Measurements from ENCODE around the gene GOLGA7B. TPM values are rescaled to one million over a fixed set of nuclear protein-coding genes. Genes with fewer than 3 reads are reported as not detected.
A peak's percentile ranks its signal among the peaks of the same experiment; 100 is the strongest.

GOLGA7B gene
- 0.26 and 0.29 TPM in 2 replicates for total RNA-seq

DNA sequence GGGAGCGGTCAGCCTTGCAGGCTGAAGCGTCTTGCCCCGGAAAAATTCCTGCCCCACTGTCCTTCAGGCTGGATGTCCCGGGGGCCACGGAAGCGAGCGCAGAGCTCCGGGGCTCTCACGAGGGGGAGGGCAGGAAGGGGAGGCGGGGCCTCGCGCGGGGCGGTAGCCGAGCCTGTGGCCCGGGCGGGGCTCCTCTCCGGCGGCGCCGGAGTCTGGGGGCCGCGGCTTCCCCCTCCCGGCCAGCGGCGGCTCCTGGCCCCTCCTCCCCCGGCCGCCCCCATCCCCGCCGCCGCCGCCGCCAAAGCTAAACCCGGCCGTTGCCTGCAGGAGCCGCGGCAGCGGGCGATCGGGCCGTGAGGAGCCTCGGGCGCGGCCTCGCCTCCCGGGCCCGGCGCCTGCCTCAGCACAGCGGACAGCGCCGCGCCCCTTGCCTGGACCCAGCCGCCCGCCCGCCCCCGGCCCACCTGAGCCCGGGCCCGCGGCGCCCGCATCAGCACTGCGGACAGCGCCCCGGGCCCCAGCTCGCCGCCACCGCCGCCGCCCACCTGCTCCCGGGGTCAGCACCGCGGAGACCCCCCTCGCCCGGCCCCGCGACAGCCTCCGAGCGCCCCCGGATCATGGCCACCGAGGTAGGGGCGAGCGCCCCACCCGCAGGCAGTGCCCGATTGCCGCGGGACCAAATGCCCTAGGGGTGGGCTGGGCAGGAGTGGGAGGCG lies at the start of gene GOLGA7B:
Gene GOLGA7B, plus strand, starts transcription at position 157 of the 716 bp plus-strand sequence. Its CDS starts 461 bp downstream, at position 618.
- DNase-seq (ENCODE audit: low spot score) = peak; percentile 59
- intact Hi-C loops (cut with micrococcal nuclease) = loop anchor here (2.0 kb wide), 2 partner anchors 53 to 113 kb away; partner anchors contain the start of gene ZFYVE27
- peaks cover 15% of the 10 kb centered on the region for H3K27me3 Mint-ChIP-seq (ENCODE audit: insufficient read depth)
- H3K4me3 Mint-ChIP-seq = peak within 1 kb of the TSS; percentile 89
- H3K36me3 Mint-ChIP-seq (ENCODE audit: low read depth) = no peaks in the 10 kb centered on the region
- H3K27ac Mint-ChIP-seq = peak within 1 kb of the TSS; percentile 44
- H3K4me1 Mint-ChIP-seq (ENCODE audit: low read depth) = peaks cover 31% of the 10 kb centered on the region
- H3K9me3 Mint-ChIP-seq = no peaks in the 10 kb centered on the region

DNA sequence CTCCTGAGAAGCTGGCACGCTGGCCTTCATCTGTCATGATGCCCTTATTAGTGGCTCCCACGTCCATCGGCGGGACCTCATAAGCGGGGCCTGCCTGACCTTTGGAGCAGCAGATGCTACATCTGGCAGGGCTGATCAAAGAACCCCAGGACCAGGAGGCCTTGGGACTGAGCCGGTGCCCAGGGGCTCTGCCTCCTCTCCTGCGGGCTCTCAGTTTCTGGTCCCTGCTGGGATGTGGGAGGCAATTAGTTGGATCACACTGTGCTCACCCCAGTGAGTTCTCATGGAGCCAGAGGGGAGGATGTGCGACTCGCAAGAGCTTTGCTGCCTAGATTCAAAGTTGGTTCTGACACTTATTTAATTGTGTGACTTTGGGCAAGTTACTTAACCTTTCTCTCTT lies 49.2 kb upstream of the GOLGA7B start:
- no peak for DNase-seq (ENCODE audit: low spot score)
- Mint-ChIP-seq H3K36me3 (ENCODE audit: low read depth) (peaks cover 6% of the 10 kb centered on the region), H3K27me3 (ENCODE audit: insufficient read depth) (peaks cover 13% of the 10 kb centered on the region), H3K9me3 (peaks cover 18% of the 10 kb centered on the region), H3K4me1 (ENCODE audit: low read depth) (peaks cover 15% of the 10 kb centered on the region), H3K4me3 (no peak overlapping the region), H3K27ac (no peak overlapping the region)
- intact Hi-C loops (cut with micrococcal nuclease) = no loop called here

DNA sequence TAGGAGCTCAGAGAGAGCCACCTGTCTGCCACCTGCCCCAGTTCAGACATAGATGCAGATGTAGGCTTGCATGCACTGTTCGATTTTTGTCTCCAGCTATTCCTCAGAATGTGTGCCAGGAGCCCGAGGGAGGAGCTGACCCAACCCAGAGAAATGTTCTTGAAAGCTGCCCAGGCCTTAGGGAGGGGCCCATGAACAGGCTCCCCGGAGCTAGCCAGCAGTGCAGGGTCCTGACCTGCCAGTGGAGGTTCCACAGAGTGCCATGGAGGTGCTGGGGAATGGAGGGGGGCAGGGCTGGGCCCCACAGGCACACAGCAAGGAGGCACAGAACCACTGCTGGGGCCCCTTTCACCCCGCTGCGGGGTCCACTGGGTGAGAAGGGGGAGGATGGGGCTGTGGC lies 48.2 kb upstream of the GOLGA7B start:
- intact Hi-C loops (cut with micrococcal nuclease) = no loop called here
- H3K4me1 Mint-ChIP-seq (ENCODE audit: low read depth) = peaks cover 5% of the 10 kb centered on the region
- peaks cover 13% of the 10 kb centered on the region for H3K27me3 Mint-ChIP-seq (ENCODE audit: insufficient read depth)
- no peak for DNase-seq (ENCODE audit: low spot score)
- H3K36me3 Mint-ChIP-seq (ENCODE audit: low read depth) = peaks cover 5% of the 10 kb centered on the region
- H3K9me3 Mint-ChIP-seq = peaks cover 18% of the 10 kb centered on the region
- no peak overlapping the region for H3K4me3 Mint-ChIP-seq
- H3K27ac Mint-ChIP-seq = no peak overlapping the region

DNA sequence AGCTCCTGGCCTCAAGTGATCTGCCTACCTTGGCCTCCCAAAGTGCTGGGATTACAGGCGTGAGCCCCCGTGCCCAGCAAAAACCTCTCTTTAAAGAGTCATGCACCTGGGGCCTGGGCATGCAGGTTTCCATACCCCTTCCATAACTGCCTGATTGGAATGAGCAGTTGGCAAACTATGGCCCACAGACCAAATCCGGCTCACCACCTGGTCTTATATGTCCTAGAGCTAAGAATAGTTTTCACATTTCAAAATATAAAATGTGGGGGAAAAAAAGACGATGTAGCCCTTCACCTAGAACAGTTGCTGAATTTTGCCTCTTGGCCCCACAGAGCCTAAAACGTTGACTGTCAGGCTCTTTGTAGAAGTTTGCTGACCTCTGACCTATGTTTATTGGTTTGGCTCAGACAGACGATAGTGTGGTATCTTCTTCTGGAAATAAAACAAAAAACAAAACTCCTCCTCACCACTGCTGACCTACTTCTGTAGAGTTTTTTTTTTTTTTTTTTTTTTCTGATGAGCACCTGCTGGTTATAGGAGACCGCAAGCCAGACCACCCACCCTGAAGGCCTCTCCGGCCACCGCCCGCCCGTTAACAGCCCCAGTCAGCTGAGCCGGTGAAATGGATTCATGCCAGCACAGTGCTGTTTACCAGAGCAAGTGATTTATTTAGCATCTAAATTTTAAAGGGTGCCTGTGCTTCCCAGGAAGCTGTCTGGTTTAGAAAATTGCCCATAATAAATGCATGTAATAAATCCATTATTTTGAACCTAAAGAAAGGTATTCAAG lies 44.4 kb upstream of the GOLGA7B start:
- no peak for DNase-seq (ENCODE audit: low spot score)
- no peaks in the 10 kb centered on the region for H3K9me3 Mint-ChIP-seq
- H3K4me1 Mint-ChIP-seq (ENCODE audit: low read depth) = no peaks in the 10 kb centered on the region
- no peak overlapping the region for H3K4me3 Mint-ChIP-seq
- H3K27me3 Mint-ChIP-seq (ENCODE audit: insufficient read depth) = peaks cover 11% of the 10 kb centered on the region
- no peaks in the 10 kb centered on the region for H3K36me3 Mint-ChIP-seq (ENCODE audit: low read depth)
- no peak overlapping the region for H3K27ac Mint-ChIP-seq
- intact Hi-C loops (cut with micrococcal nuclease) = no loop called here

DNA sequence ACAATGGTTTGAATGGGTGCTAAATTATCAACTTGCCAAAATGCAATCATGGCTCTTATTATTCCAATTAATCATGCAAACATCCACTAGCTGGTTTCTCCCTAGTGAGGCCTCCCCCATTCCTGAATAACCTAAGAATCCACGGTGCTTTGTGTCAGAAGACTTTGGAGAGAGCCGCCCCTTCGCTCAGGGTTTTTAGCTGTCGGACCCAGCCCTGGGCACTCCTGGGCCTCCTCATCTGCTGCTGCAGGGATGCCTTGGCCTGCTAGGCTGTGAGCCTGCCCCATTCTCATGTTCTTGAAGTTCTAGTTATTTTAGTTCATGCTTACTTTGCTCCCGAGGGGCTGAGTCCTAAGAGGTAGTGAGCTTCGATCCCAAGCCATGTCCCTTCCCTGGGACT lies 43.7 kb upstream of the GOLGA7B start:
- H3K27ac Mint-ChIP-seq = no peak overlapping the region
- no peak overlapping the region for H3K4me3 Mint-ChIP-seq
- no peaks in the 10 kb centered on the region for H3K36me3 Mint-ChIP-seq (ENCODE audit: low read depth)
- no peaks in the 10 kb centered on the region for H3K9me3 Mint-ChIP-seq
- H3K27me3 Mint-ChIP-seq (ENCODE audit: insufficient read depth) = peaks cover 11% of the 10 kb centered on the region
- DNase-seq (ENCODE audit: low spot score) = no peak
- intact Hi-C loops (cut with micrococcal nuclease) = no loop called here
- no peaks in the 10 kb centered on the region for H3K4me1 Mint-ChIP-seq (ENCODE audit: low read depth)

DNA sequence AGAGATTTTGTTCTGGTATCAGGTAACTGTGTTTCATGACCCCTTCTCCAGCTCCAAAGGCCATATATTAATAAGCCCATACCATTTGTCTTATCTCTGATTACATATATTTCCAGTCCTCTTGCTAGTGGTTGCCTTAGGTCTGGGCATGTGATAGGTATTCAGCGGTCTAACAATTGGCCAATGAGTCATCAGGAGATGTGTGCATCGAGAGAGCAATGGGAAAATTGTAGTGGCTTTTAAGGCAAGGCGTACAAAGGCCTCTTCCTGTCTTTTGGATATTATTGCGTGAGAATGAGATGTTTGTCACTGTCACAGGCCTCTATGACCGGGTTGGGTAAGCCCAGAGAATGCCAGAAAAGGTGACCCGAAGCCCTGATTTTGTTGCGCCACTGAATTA lies 39.2 kb upstream of the GOLGA7B start:
- peaks cover 7% of the 10 kb centered on the region for H3K27me3 Mint-ChIP-seq (ENCODE audit: insufficient read depth)
- intact Hi-C loops (cut with micrococcal nuclease) = no loop called here
- no peaks in the 10 kb centered on the region for H3K36me3 Mint-ChIP-seq (ENCODE audit: low read depth)
- H3K4me3 Mint-ChIP-seq = no peak overlapping the region
- no peak for DNase-seq (ENCODE audit: low spot score)
- no peaks in the 10 kb centered on the region for H3K9me3 Mint-ChIP-seq
- no peak overlapping the region for H3K27ac Mint-ChIP-seq
- H3K4me1 Mint-ChIP-seq (ENCODE audit: low read depth) = no peaks in the 10 kb centered on the region

DNA sequence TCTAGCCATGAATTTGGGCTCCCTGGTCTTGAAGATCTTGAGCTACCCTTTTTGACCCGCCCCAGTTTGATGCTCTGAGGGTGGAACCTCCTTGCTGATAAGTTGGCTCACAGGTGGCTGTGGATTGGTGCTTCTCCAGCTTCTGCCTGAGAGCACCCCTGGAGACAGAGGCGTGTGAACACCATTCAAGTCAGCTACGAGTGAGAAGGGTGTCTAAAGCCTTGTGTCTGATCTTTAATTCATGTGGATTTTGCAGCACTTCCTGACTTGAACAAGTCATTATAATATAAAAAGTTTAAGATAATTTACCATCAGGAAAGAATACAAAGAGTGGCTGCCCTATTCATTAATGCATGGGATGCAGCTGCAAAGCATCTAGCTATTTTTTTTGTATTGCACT lies 37.7 kb upstream of the GOLGA7B start:
- no peaks in the 10 kb centered on the region for H3K4me1 Mint-ChIP-seq (ENCODE audit: low read depth)
- DNase-seq (ENCODE audit: low spot score) = no peak
- H3K9me3 Mint-ChIP-seq = no peaks in the 10 kb centered on the region
- peaks cover 7% of the 10 kb centered on the region for H3K27me3 Mint-ChIP-seq (ENCODE audit: insufficient read depth)
- H3K27ac Mint-ChIP-seq = no peak overlapping the region
- intact Hi-C loops (cut with micrococcal nuclease) = no loop called here
- H3K4me3 Mint-ChIP-seq = no peak overlapping the region
- no peaks in the 10 kb centered on the region for H3K36me3 Mint-ChIP-seq (ENCODE audit: low read depth)

DNA sequence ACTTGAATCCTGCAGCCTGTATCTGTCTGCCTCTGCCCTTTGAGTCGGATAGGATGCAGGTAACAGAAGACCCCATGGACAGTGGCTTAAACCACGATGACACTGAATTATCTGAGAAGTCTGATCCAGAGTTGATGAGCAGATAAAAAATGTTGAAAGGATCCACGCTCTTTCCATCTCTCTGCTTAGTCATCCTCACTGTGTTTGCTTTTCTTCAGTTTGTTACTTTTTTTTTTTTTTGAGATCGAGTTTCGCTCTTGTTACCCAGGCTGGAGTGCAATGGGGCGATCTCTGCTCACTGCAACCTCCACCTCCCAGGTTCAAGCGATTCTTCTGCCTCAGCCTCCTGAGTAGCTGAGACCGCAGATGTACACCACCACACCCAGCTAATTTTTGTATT lies 36.9 kb upstream of the GOLGA7B start:
- H3K4me1 Mint-ChIP-seq (ENCODE audit: low read depth) = no peaks in the 10 kb centered on the region
- DNase-seq (ENCODE audit: low spot score) = no peak
- peaks cover 6% of the 10 kb centered on the region for H3K27me3 Mint-ChIP-seq (ENCODE audit: insufficient read depth)
- no peaks in the 10 kb centered on the region for H3K36me3 Mint-ChIP-seq (ENCODE audit: low read depth)
- H3K4me3 Mint-ChIP-seq = no peak overlapping the region
- no peaks in the 10 kb centered on the region for H3K9me3 Mint-ChIP-seq
- H3K27ac Mint-ChIP-seq = no peak overlapping the region
- intact Hi-C loops (cut with micrococcal nuclease) = no loop called here

DNA sequence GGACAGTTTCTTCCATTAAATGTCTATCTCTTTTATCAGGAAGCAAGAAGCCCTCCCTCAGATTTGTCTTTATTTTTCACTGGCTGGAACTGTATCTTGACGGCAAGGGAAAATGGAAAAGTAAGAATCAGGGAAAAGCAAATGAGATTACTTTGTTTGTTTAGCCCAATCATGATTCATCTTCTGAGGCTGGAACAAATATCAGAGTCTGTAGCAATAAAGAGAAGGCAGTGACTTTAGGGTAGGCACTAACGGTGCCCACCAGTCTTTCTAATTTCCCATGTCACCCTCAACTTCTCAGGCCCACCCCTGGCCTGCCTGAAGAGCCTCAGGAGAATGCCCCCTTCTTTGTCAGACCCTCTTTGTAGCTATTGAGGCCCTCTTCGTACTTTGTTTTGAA lies 36.3 kb upstream of the GOLGA7B start:
- no peak for DNase-seq (ENCODE audit: low spot score)
- Mint-ChIP-seq H3K36me3 (ENCODE audit: low read depth) (no peaks in the 10 kb centered on the region), H3K9me3 (no peaks in the 10 kb centered on the region), H3K4me3 (no peak overlapping the region), H3K27me3 (ENCODE audit: insufficient read depth) (peaks cover 6% of the 10 kb centered on the region), H3K4me1 (ENCODE audit: low read depth) (no peaks in the 10 kb centered on the region), H3K27ac (no peak overlapping the region)
- intact Hi-C loops (cut with micrococcal nuclease) = no loop called here

DNA sequence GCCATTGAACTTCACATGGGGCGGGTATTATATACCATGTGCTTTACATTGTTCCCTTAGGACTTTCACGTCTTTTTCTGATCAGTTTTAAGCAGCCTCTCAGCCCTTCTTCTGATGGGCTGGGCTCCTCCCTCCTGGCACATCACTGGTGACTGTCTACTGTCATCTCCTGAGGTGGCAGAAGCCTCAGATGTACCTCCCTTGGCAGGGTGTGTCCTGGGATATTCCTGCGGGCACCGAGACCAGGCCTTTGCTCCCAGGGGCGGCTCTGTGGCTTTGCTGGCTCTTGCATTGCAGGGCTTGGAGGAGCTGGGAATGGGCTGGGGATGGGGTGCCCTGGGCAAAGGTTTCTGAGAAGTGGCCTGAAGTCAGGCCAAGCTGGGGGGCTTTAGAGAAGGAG lies 34.6 kb upstream of the GOLGA7B start:
- Mint-ChIP-seq H3K4me1 (ENCODE audit: low read depth) (no peaks in the 10 kb centered on the region), H3K4me3 (no peak overlapping the region), H3K9me3 (no peaks in the 10 kb centered on the region), H3K27ac (no peak overlapping the region), H3K27me3 (ENCODE audit: insufficient read depth) (peaks cover 8% of the 10 kb centered on the region), H3K36me3 (ENCODE audit: low read depth) (no peaks in the 10 kb centered on the region)
- intact Hi-C loops (cut with micrococcal nuclease) = no loop called here
- DNase-seq (ENCODE audit: low spot score) = no peak

DNA sequence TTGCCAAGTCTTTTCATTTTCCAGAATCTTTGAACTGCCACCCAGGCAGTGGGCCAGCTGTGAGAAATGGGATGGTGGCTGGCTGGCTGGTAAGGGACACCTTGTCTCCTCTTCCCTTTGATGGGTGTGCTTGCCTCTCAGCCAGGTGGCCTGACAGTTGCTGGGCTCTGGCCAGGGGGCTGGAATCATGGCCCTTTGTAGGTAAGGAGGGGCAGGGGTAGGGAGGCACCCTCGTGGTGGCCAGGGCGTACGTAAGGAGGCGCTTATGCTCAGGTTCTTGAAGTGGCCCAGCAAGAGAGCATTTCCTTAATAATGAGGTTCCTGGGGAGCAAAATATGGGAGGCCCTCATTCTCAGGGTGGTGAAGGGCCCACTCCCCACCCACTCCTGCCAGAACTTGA lies 33.0 kb upstream of the GOLGA7B start:
- no peak overlapping the region for H3K27ac Mint-ChIP-seq
- no peak overlapping the region for H3K4me3 Mint-ChIP-seq
- H3K9me3 Mint-ChIP-seq = no peaks in the 10 kb centered on the region
- DNase-seq (ENCODE audit: low spot score) = no peak
- intact Hi-C loops (cut with micrococcal nuclease) = no loop called here
- H3K27me3 Mint-ChIP-seq (ENCODE audit: insufficient read depth) = peaks cover 15% of the 10 kb centered on the region
- no peaks in the 10 kb centered on the region for H3K4me1 Mint-ChIP-seq (ENCODE audit: low read depth)
- no peaks in the 10 kb centered on the region for H3K36me3 Mint-ChIP-seq (ENCODE audit: low read depth)

DNA sequence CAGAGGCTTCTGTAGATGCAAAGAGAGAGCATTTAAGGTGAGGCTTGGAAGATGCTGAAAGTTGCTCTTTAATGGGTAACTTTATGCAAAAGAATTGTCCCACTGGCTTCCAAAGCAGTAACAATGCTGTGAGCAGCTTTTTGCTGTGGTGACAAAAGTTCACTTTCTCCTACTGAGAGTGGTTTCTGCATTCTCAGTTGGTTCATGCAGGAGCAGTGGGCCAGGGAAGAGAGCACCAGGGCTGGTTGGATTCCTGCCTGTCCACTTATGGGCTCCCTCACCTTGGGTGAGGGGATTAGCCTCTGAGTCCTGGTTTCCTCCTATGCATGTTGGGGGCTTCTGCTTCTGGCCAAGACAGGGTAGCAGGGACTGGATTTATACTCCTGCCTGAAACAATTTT lies 31.1 kb upstream of the GOLGA7B start:
- no peak for DNase-seq (ENCODE audit: low spot score)
- Mint-ChIP-seq H3K27me3 (ENCODE audit: insufficient read depth) (peaks cover 15% of the 10 kb centered on the region), H3K4me1 (ENCODE audit: low read depth) (no peaks in the 10 kb centered on the region), H3K36me3 (ENCODE audit: low read depth) (no peaks in the 10 kb centered on the region), H3K9me3 (no peaks in the 10 kb centered on the region), H3K4me3 (no peak overlapping the region), H3K27ac (no peak overlapping the region)
- intact Hi-C loops (cut with micrococcal nuclease) = no loop called here

DNA sequence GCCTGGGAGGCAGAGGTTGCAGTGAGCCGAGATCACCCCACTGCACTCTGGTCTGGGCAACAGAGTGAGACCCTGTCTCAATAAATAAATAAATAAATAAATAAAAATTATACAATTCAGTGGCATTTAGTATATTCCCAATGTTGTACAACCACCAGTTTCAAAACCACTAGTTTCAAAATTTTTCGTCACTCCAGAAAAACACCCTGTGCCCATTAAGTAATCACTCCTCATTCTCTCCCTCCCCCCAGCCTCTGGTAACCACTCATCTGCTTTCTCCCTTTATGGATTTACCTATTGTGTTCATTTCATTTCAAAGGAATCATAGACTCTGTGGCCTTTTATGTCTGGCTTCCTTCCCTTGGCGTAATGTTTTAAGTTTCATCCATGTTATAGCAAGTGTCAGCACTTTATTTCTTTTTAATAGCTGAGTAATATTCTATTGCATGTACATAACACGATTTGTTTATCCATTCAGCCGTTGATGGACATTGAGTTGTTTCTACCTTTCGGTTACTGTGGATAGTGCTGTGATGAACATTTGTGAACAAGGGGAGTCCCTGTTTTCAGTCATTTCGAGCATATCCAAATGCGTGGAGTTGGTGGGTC lies 29.4 kb upstream of the GOLGA7B start:
- intact Hi-C loops (cut with micrococcal nuclease) = no loop called here
- no peak for DNase-seq (ENCODE audit: low spot score)
- Mint-ChIP-seq H3K27me3 (ENCODE audit: insufficient read depth) (peaks cover 9% of the 10 kb centered on the region), H3K9me3 (no peaks in the 10 kb centered on the region), H3K27ac (no peak overlapping the region), H3K4me3 (no peak overlapping the region), H3K36me3 (ENCODE audit: low read depth) (no peaks in the 10 kb centered on the region), H3K4me1 (ENCODE audit: low read depth) (no peaks in the 10 kb centered on the region)
